K562 (cell line): ENCODE data around the gene RSRC1. TPM values are rescaled to one million over a fixed set of nuclear protein-coding genes. Genes with fewer than 3 reads are reported as not detected.

Experiments used
- ZBTB40 ChIP-seq, 2 experiments: fragments of 450-650 bp in 1 of 2; sonication (generic) in 1 of 2; formaldehyde crosslinking in 1 of 2; IDR thresholded peaks; 2 replicates each; pipeline versions ENCODE4 v1.7.1 to v1.9.0; 2016 to 2022; ENCODE audit warnings: inconsistent platforms in 1 of 2, mild to moderate bottlenecking in 1 of 2, missing genetic modification reagents in 1 of 2
- polyA plus RNA-seq, 8 experiments: library from polyadenylated mRNA; depleted of rRNA in 4 of 8; stranded (reverse) in 5 of 8; unstranded in 3 of 8; fragments of >200 nt; fragmentation: Nextera tagmentation in 2 of 8; fragmentation: Illumina TruSeq in 1 of 8; extraction: Ambion mirVana in 2 of 8; extraction: Trizol in 1 of 8; gene quantifications; 2 replicates each; pipeline versions ENCODE4 v1.2.1 to v1.2.3, GENCODE V29; 2011 to 2014; ENCODE audit warnings: inconsistent platforms in 1 of 8, missing spikeins in 1 of 8
- total RNA-seq, 7 experiments: library from RNA; depleted of rRNA in 6 of 7; stranded (reverse); fragments of >200 nt in 6 of 7; fragmentation: Illumina TruSeq in 2 of 7; extraction: Trizol in 2 of 7; gene quantifications; 2 replicates each; pipeline versions ENCODE4 v1.2.1 to v1.2.3, GENCODE V29; 2011 to 2021; ENCODE audit warnings: low replicate concordance in 1 of 7
- TF ChIP-seq, protein P1 (sequence below): sonication (generic); formaldehyde crosslinking; IDR thresholded peaks from 2 replicates; pipeline ENCODE4 v1.8.0; 2022; ENCODE audit warnings: missing genetic modification reagents, mild to moderate bottlenecking, moderate library complexity, borderline replicate concordance

The RSRC1 gene
- total and polyA plus RNA-seq, 9 of the 15 experiments (the other 6 are each of a cell fraction or from before 2014, with no cell fraction given): 19.3 to 128 (median 75.5) TPM

DNA sequence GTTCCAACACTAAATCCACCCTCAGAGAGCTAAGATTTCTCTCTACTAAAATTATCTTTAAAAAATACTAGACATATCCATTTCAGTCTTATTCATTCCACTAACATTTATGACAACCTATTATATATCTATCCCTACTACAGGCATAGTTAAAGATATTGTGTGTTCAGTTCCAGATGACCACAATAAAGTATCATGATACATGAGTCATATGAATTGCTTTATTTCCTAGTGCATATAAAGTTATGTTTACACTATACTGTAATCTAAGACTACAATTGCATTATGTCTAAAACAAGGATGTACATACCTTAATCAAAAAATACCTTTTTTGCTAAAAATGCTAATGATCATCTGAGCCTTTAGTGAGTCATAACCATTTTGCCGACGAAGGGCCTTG is 23.1 kb upstream of the RSRC1 start (continued):
- TF ChIP-seq ZBTB40 (IDR thresholded peaks at IDR 0.05) (no peak), ZBTB40 (CRISPR knock-in tag; IDR thresholded peaks at IDR 0.05) (no peak)
- TF ChIP-seq, protein P1, sequence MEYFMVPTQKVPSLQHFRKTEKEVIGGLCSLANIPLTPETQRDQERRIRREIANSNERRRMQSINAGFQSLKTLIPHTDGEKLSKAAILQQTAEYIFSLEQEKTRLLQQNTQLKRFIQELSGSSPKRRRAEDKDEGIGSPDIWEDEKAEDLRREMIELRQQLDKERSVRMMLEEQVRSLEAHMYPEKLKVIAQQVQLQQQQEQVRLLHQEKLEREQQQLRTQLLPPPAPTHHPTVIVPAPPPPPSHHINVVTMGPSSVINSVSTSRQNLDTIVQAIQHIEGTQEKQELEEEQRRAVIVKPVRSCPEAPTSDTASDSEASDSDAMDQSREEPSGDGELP: no peak
